HUES48 (cell line): ENCODE data around the gene SPIB.
"Not testable (repeated sequence)": the region's sequence is repeated elsewhere in the genome, so short reads cannot be mapped to it uniquely, and the experiment has no call there.

Experiments used
- H3K27ac ChIP-seq: one replicate; pipeline ENCODE4 v1.7.0; 2013; ENCODE audit warnings: low read depth, low read length, inconsistent platforms
- H3K27me3 ChIP-seq: 2 replicates; pipeline ENCODE4 v1.6.1; 2013; ENCODE audit warnings: mild to moderate bottlenecking, low read length; ENCODE audit not compliant: control insufficient read depth, insufficient read depth
- H3K36me3 ChIP-seq: 2 replicates; pipeline ENCODE4 v1.6.1; 2013; ENCODE audit warnings: low read length; ENCODE audit not compliant: control insufficient read depth, insufficient read depth
- H3K4me1 ChIP-seq: 2 replicates; pipeline ENCODE4 v1.6.1; 2013; ENCODE audit warnings: mild to moderate bottlenecking, low read length; ENCODE audit not compliant: control insufficient read depth, insufficient read depth
- H3K4me3 ChIP-seq: 2 replicates; pipeline ENCODE4 v1.5.1; 2013; ENCODE audit warnings: mild to moderate bottlenecking, low read depth, low read length
- H3K9ac ChIP-seq: 2 replicates; pipeline ENCODE4 v1.6.1; 2013; ENCODE audit warnings: mild to moderate bottlenecking, low read depth, low read length, moderate library complexity
- H3K9me3 ChIP-seq: 2 replicates; pipeline ENCODE4 v1.6.1; 2013; ENCODE audit warnings: low read length; ENCODE audit not compliant: control insufficient read depth, insufficient read depth

The SPIB gene

DNA sequence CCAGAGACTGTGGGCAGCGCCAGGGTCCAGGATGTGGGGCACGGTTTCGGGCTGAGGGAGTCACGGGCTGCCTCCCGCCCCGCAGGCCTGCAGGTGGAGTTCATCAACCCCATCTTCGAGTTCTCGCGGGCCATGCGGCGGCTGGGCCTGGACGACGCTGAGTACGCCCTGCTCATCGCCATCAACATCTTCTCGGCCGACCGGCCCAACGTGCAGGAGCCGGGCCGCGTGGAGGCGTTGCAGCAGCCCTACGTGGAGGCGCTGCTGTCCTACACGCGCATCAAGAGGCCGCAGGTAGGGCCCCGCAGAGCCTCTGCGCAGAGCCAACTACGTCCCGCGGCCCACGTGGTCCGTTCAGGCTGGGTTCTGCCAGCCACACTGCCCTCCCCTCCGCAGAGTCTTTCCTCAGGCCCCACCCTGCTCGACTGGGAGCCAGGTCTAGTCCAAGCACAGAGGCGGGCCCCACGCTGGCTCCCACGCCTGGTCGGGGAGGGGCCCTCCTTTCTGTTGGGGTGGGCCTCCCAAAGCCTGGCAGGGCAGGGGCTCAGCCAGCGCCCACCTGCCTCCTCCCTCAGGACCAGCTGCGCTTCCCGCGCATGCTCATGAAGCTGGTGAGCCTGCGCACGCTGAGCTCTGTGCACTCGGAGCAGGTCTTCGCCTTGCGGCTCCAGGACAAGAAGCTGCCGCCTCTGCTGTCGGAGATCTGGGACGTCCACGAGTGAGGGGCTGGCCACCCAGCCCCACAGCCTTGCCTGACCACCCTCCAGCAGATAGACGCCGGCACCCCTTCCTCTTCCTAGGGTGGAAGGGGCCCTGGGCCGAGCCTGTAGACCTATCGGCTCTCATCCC, 36.6 kb upstream of the SPIB start:
- no peaks in the 10 kb centered on the region for H3K27me3 ChIP-seq
- H3K9ac ChIP-seq = no peak overlapping the region
- peaks cover 6% of the 10 kb centered on the region for H3K4me1 ChIP-seq
- peaks cover 61% of the 10 kb centered on the region for H3K36me3 ChIP-seq
- no peak overlapping the region for H3K4me3 ChIP-seq
- no peaks in the 10 kb centered on the region for H3K9me3 ChIP-seq
- H3K27ac ChIP-seq = no peak overlapping the region

DNA sequence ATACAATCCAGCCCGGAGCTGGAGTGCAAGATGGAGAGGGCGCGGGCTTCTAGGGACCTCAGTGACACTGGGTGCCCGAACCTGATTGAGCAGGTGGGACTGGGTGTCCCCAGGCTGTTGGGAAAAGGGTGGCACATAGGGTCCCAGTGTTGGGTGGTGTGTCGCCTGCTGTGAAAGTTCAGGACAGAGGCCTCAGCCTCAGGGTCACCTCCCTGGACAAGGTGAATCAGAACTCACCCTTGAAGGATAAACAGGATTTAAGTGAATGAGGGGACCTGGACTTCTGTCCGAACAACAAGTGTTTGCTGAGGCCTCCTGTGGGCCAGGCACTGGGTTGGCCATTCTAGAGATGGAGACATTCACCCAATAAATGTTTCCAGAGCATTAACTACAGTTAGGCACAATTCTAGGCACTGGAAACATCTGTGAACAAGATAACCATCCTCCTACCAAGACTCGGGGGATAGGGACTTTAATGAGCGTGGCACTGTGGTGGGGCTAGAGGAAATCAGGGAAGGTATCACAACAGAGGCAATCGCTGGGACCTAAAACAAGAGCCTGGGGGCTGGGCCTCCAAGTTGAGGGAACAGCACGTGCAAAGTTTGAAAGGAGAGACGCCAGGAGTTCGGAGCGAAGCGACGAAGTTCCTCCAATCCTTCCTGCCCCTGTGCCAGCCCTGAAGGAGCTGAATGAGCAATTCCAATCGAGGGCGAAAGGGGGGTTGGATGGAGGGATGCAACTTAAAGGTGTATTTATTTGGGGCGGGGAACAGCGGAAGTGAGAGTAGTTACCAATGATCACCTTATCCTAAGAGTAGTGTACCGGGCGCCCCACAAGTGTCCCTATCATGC, 35.5 kb upstream of the SPIB start:
- H3K27ac ChIP-seq = peak overlapping the region; percentile 50
- peaks cover 62% of the 10 kb centered on the region for H3K36me3 ChIP-seq
- H3K9me3 ChIP-seq = no peaks in the 10 kb centered on the region
- peaks cover 6% of the 10 kb centered on the region for H3K4me1 ChIP-seq
- H3K9ac ChIP-seq = peak overlapping the region; percentile 76
- H3K4me3 ChIP-seq = peak overlapping the region; percentile 81
- no peaks in the 10 kb centered on the region for H3K27me3 ChIP-seq

DNA sequence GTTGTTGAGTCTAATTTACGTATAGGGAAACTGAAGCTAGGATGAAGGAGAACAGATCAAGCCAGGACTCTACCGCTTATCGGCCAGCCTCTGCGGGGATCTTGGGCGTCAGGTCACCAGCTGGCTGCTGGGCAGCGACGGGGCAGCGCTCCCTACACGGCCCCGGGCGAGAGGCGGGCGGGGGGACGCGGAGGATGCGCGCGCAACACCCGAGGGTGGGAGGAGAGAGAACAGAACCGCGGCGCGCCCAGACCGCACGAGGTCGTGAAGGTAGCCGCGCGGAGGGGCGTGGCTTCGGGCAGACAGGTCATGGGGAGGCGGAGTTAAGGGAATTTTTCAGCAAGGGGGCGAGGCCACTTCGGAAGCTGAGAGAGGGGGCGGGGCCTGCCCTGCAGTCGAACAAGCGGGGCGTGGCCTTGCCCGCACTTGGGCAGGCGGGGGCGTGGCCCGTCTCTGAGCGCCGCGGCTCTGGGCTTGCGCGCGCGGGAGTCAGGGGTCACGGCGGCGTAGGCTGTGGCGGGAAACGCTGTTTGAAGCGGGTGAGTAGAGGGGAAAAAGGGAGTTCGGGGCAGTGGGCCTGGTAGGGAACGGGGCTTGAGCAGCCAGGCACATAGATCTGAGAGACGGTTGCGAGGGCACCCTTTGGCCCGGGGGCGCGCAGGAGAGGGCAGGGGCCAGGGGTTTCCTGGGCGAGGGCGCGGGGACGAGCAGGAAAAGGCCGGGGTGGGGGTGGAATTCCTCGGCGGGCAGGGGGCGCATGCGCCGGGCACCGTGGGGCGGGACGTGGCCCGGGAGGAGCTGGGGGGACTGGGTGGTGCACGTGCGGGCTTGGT, 34.7 kb upstream of the SPIB start, which contains the start of gene POLD1:
Gene POLD1 (plus strand): TSS at position 496 of the 833 bp plus-strand sequence. CDS start 14,505 bp downstream, outside the sequence.
- peaks cover 6% of the 10 kb centered on the region for H3K4me1 ChIP-seq
- H3K4me3 ChIP-seq = peak within 1 kb of the TSS; percentile 81
- no peaks in the 10 kb centered on the region for H3K27me3 ChIP-seq
- peak within 1 kb of the TSS; percentile 82 for H3K9ac ChIP-seq
- H3K9me3 ChIP-seq = no peaks in the 10 kb centered on the region
- H3K36me3 ChIP-seq = peaks cover 60% of the 10 kb centered on the region
- H3K27ac ChIP-seq = peak within 1 kb of the TSS; percentile 92

DNA sequence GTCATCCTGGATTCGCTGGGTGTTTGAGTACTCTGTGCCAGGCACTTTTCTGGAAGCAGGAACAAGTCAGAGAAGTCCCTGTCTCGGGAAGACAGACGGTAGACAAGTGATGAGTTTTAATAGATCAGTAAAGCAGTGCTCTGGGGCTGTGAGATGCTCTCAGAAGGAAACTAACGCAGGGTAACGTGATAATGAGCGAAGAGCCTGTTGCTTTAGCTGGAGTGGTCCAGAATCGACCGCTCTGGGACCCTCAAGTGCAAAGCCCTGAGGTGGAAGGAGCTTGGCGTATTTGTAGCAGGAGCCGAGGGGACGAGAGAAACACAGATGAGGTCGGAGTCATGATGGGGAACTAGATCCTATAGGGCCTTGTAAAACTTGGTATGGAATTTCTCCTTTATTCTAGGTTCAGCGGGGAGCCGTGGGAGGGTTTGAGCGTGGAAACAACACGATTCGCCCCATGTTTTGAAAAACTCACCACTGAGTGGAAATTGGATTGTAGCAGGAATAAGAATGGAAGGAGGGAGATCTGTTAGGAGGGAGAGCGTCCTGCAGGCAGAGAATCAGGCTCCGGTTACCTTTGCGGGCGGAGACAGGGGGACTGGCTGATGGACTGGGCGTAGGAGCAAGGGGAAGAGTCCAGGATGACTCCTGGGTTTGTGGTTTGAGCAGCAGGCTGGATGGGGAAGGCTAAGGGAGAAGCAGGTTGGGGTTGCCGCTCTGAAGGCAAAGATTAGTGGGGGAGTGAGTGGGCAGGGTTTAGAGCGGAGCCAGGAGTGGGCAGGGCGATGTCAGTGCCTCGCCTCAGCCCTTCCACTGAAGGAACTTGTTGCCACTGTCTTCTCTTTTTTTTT, 33.8 kb upstream of the SPIB start:
- Histone ChIP-seq H3K4me3 (peak overlapping the region; percentile 81), H3K27ac (peak overlapping the region; percentile 92), H3K36me3 (peaks cover 55% of the 10 kb centered on the region), H3K27me3 (no peaks in the 10 kb centered on the region), H3K9ac (peak overlapping the region; percentile 82), H3K4me1 (peaks cover 6% of the 10 kb centered on the region), H3K9me3 (no peaks in the 10 kb centered on the region)

DNA sequence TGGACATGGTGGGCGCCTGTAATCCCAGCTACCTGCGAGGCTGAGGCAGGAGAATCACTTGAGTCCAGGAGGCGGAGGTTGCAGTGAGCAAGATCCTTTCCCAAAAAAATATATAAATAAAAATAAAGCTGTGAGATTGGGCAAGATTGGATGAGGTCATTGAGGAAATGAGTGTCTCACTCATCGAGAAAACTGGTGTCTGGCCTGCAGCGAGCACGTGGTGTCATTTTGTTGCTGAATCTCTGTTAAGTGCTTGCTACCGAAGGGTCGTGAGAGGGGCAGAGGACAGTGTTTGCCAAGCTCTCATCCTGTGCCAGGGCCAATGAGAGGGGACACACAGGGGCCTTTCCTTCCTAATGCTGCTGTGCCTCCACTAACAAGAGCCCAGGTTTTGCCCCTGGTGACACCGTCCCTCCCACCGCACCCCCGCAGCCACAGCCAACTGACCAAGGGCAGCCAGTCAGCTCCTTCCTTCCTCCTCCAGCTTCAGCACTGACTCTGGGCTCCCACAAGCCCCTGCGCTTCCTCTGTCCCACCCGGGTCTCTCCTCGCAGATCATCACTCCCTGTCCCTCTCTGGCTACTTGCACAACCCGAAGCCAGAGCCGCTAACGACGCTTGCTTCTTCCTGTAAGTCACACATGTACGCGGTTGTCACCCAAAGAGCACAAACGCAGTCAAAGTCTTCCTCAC, 31.4 kb upstream of the SPIB start:
- H3K36me3 ChIP-seq = peaks cover 38% of the 10 kb centered on the region
- H3K27ac ChIP-seq = no peak overlapping the region

DNA sequence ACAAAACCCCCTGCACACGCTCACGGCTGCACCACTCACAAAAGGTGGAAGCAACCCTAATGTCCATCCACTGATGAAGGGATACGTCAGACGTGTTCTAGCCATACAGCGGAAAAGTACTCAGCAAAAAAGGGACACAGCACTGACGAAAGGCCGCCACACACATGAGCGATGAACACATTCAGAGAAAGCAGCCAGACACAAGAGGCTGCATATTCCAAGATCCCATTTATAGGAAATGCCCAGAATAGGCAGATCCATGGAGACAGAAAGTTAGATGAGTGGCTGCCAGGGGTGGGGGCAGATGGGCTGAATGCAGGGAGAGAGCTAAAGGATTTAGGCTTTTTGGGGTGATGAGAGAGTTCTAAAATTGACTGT, 30.9 kb upstream of the SPIB start:
- no peak overlapping the region for H3K4me3 ChIP-seq
- no peak overlapping the region for H3K27ac ChIP-seq
- peaks cover 4% of the 10 kb centered on the region for H3K9me3 ChIP-seq
- H3K36me3 ChIP-seq = peaks cover 37% of the 10 kb centered on the region
- no peak overlapping the region for H3K9ac ChIP-seq
- H3K4me1 ChIP-seq = peaks cover 6% of the 10 kb centered on the region
- H3K27me3 ChIP-seq = no peaks in the 10 kb centered on the region

More for the DNA sequence above, 31.4 kb upstream of the SPIB start:
- no peak overlapping the region for H3K4me3 ChIP-seq
- H3K27me3 ChIP-seq = no peaks in the 10 kb centered on the region
- H3K9ac ChIP-seq = no peak overlapping the region
- peaks cover 6% of the 10 kb centered on the region for H3K4me1 ChIP-seq
- H3K9me3 ChIP-seq = peaks cover 4% of the 10 kb centered on the region

DNA sequence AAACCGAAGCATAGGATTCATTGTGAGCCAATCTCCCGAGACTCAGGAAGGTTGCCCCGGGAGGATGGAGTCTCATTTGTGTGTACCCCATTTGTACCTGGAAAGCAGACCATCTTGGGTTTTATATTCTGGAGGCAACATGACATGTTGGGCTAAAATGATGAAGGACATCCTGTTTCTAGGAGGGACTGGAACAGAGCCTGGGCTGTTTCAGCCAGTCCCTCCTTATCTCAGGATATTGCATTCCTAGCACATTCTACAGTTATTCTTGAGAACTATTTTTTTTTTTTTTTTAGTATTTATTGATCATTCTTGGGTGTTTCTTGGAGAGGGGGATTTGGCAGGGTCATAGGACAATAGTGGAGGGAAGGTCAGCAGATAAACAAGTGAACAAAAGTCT, 28.4 kb upstream of the SPIB start:
- H3K36me3 ChIP-seq = peaks cover 46% of the 10 kb centered on the region
- not testable (repeated sequence) for H3K4me1 ChIP-seq

DNA sequence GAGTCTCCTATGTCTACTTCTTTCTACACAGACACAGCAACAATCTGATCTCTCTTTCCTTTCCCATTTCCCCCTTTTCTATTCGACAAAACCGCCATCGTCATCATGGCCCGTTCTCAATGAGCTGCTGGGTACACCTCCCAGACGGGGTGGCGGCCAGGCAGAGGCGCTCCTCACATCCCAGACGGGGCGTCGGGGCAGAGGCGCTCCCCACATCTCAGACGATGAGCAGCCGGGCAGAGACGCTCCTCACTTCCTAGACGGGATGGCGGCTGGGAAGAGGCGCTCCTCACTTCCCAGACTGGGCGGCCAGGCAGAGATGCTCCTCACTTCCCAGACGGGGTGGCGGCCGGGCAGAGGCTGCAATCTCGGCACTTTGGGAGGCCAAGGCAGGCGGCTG, 27.8 kb upstream of the SPIB start:
- H3K9me3 ChIP-seq, H3K4me1 ChIP-seq, H3K27me3 ChIP-seq, H3K4me3 ChIP-seq, H3K9ac ChIP-seq, H3K27ac ChIP-seq: not testable (repeated sequence)
- peaks cover 46% of the 10 kb centered on the region for H3K36me3 ChIP-seq

More for the DNA sequence above, 28.4 kb upstream of the SPIB start:
- not testable (repeated sequence) for H3K9ac ChIP-seq, H3K27ac ChIP-seq, H3K4me3 ChIP-seq, H3K27me3 ChIP-seq, H3K9me3 ChIP-seq

DNA sequence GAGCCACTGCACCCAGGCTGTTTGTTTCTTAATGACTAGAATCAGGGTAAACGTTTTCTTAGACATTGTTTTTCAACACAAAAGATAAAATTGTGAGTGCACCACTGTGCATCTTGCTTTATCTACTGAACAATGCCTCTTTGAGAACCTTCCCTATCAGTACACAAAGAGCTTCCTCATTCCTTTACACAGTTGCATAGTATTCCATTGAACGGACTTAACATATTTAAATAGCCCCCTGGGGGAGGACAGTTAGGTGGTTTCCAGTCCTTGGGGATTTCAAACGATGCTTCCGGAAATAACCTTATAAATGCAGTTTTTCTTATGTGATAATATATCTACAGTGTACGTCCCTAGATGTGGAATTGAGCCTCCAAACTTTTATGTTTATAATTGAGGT, 26.0 kb upstream of the SPIB start:
- Histone ChIP-seq H3K4me3 (no peak overlapping the region), H3K9me3 (peaks cover 4% of the 10 kb centered on the region), H3K27me3 (no peaks in the 10 kb centered on the region), H3K9ac (no peak overlapping the region), H3K4me1 (no peaks in the 10 kb centered on the region), H3K36me3 (peaks cover 32% of the 10 kb centered on the region), H3K27ac (no peak overlapping the region)
